Measurements from ENCODE around the gene CABP1.
"Not testable (repeated sequence)": the region's sequence is repeated elsewhere in the genome, so short reads cannot be mapped to it uniquely, and the experiment has no call there.

The CABP1 gene

DNA sequence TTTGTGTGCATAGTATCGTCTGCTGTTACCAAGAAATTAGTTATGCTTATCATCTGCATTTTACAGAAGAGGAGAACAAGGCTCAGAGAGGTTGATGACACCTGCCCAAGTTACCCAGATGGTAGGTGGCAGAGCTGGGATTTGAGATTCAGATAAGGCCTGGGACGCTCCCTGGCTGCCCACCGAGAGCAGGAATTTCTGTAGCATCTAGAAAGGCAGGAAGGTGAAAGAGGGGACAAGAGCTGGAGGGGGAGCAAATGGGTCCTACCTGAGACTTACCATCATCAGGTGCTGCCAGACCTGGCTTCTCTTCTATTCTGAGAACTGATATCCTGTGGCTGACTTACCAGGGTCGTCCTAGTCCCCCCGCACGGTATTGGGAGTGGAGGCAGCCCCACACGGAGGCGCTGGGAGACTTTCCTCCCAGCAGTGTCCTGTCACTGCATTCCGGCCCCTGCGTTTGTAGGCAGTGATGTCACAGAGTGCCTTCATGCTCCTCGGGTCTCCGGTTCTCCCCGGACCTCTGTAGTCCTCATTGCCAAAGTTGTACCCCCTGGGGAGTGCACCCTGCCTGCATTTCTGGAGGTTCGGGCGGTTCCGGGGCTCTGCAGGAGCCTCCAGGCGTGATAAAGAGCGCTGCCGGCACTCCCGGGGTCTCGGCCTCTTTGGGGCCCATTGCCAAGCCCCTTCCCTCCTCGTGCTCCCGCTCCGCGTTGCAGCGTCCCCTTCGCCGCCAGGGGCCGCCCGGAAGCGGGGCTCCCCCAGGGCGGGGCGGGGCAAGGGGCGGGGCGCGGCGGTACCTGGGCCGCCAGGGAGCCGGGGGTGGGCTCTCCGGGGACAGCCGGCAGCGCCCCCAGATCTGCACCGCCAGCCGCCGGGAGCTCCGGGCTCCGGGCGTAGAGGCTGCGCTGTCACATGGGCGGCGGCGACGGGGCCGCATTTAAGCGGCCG is at the start of gene CABP1:
Gene CABP1 (plus strand): TSS at position 856 of the 951 bp plus-strand sequence. CDS start 60 bp downstream, at position 916.
- DNase-seq: peak; percentile 69

DNA sequence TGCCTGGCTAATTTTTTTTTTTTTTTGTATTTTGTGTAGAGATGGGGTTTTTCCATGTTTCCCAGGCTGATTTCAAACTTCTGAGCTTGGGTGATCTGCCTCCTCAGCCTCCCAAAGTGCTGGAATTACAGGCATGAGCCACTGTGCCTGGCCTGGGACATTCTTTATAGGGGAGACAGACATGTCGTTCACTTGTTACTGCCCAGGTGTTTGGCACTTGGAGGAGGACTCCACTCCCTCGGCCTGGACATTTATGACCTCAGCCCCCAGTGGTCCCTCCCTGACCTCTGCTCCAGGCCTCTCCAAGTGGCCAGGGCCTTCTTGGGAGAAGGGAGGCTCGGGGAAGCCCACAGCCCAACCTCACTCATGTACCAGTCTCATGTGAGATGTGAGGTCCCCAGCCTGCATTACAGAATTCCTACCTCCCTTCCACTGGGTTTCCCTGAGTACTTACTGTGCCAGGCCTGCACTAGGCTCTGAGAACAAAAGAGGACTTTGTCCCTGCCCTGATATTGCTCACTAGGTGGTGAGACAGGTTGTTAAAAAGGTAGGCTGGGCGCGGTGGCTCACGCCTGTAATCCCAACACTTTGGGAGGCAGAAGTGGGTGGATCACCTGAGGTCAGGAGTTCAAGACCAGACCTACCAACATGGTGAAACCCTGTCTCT is 49.6 kb upstream of the CABP1 start:
- DNase-seq: no peak

DNA sequence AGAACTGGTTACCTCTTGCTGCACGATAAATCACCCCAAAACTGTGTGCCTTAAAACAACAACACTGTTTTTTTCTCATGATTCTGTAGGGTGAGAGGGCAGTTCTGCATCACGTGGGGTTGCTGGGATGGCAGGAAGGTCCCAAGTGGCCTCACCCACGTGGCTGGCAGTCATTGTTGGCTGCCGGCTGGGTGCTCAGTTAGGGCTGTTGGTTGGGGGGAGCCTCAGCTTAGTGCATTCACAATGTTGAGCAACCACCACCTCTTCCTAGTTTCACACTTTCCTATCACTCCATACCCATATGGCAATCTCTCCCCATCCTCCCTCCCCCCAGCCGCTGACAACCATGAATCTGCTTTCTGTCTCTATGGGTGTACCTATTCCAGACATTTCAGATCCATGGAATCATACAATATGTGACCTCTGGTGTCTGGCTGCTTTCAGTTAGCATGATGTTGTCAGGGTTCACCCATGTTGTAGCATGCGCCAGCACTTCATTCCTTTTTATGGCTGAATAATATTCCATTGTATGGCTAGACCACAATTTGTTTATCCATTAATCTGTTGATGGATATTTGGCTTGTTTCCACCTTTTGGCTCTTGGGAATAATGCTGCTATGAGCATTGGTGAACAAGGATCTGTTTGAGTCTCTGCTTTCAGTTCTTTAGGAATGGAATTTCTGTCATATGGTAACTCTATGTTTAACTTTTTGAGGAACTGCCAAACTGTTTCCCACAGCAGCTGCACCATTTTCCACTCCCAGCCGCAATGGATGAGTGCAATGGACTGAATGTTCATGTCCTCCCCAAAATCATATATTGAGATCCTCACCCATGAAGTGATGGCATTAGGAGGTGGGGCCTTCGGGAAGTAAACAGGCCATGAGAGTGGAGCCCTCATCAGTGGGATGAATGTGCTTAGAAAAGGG is 48.0 kb upstream of the CABP1 start:
- no peak for DNase-seq

DNA sequence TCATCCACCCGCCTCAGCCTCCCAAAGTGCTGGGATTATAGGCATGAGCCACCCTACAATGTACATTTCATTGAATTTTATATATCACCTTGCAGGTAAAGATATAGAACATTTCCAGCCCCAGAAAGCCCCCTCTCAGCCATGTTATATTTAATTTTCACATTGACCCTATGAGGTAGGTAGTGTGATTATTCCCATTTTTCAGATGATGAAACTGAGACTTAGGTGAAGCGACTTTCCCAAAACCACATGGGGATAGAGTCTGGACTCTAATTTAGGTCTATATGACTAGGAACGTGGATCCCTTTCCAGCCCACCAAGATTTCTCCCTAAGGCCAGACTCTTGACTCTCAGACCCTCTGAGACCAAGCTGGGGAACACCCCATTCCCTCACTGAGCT is 43.5 kb upstream of the CABP1 start:
- no peak for DNase-seq

DNA sequence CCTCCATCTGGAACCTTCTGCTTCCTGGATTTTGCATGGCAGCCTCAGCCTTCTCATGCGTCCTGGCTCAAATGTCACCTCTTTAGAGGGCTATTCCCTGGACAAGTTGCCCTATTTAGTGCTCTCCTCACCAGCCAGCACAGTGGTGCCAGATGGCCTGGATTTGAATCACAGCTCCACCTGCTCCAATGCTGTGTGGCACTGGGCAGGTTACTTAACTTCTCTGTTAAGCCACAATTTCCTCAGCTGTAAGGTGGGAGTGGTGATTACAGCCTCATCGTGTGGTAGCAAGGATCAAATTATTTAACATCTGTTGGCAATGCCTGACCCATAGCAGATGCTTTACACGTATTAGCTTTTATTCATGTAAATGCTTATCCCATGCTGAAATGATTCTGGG is 42.6 kb upstream of the CABP1 start:
- DNase-seq: no peak

DNA sequence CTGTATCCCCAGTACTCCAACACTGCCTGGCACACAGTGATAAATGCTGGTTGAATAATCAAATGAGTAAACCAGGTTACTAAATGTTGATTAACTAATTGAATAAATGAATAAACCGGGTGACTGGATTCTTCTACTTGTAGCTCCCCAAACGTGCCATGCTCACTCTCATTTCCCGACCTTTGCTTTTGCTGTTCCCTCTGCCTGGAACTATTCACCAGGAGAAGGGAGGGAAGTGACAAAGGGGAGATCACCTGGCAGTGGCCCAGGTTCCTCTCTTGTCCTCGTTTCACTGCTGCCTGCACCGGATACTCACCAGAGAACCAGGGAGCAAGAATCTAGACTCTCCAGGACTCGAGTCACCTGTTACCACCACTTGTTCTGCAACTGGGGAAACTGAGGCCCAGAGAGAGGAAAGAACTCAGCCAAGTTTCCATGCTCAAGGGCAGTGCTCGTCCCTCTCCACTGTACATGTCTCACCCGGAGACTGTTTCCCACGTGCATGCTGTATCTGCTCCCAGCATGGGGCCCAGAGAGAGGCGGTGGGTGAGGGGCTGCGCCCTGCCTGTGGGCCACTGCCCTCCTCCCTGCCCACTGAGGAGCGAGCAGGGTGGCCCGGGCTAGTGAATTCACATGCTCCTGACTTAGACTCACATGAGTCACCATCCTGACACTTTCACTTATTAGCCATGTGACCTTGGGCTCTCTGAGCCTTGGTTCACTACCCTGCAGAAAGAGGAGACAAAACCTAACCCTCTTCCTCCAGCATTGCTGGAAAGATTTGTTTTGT is 41.6 kb upstream of the CABP1 start:
- no peak for DNase-seq

DNA sequence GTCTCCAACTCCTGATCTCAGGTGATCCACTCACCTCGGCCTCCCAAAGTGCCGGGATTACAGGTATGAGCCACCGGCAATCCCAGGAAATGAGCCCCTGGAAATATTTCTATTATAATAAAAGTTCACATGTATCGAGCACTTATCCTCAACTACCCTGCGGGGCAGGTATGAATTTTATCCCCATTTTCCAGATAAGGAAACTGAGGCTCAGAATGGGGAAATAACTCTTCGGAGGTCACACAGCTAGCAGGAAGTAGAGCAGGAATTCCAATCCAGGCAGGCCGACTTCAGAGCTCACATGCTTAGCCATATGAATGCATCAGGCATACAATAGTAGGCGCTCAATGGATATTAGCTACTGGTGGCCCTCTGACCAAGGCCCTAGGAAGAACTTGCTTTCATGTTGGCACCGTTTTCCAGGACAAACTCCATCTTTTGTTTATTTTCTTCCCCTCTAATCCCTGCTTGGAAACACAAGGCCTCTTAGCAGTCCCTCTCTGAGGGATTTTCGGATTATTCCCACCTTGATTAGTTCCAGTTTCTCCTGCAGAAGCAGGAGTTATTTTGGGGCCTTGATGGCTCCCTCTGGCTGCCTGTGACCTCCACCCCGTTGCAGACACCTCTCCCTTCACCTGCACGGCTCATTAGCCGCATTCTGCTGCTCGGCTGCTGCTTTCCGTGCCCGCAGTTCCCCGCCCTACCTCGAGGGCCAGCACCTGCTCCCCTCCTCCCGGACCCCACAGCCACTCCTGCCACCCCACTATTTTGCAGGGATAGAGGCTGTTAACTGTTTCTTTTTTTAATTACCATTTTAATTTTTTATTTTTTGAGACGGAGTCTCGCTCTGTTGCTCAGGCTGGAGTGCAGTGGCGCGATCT is 40.5 kb upstream of the CABP1 start:
- no peak for DNase-seq

DNA sequence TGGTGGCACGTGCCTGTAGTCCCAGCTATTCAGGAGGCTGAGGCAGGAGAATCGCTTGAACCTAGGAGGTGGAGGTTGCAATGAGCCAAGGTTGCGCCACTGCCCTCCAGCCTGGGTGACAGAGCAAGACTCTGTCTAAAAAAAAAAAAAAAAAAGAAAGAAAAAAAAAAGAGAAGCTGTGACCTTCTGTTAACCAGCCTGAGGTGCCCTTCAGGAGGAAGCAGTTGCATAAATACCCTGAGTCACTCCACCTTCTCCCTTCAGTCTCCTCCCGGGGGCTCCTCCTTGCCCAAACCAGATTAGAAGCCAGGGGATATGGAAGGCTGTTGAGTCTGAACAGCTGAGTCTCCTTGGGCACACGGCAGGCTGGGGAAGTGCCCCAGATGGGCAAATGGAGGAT is 38.0 kb upstream of the CABP1 start:
- not testable (repeated sequence) for DNase-seq

DNA sequence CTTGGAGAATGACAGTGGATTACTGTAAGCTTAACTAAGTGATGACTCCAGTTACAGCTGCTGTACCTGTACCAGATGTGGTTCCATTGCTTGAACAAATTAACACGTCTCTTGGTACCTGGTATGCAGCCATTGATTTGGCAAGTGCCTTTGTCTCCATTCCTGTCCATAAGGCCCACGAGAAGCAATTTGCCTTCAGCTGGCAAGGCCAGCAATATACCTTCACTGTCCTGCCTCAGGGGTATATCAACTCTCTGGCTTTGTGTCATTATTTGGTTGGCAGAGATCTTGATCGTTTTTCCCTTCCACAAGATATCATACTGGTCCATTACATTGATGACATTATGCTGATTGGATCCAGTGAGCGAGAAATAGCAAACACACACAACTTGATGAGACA is 29.9 kb upstream of the CABP1 start:
- no peak for DNase-seq

DNA sequence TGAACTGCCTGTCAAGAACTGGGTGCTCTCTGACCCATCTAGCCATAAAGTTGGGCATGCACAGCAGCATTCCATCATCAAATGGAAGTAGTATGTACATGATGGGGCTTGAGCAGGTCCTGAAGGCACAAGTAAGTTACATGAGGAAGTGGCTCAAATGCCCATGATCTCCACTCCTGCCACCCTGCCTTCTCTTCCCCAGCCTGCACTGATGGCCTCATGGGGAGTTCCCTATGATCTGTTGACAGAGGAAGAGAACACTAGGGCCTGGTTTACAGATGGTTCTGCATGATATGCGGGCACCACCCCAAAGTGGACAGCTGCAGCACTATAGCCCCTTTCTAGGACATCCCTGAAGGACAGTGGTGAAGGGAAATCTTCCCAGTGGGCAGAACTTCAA is 28.9 kb upstream of the CABP1 start:
- not testable (repeated sequence) for DNase-seq

DNA sequence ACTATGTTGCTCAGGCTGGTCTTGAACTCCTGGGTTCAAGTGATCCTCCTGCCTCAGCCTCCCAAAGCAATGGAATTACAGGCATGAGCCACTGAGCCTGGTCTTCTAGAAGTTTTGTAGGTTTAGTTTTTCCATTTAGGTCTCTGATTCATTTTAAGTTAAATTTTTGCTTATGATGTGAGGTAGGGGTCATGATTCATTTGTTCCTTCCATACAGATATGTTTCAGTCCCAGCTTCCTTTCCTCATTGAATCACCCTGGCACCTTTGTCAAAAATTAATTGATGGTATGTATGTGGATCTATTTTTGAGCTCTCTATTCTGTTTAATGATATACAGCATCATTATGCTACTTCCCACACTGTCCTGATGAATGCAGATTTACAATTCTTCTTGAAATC is 25.6 kb upstream of the CABP1 start:
- DNase-seq: no peak

DNA sequence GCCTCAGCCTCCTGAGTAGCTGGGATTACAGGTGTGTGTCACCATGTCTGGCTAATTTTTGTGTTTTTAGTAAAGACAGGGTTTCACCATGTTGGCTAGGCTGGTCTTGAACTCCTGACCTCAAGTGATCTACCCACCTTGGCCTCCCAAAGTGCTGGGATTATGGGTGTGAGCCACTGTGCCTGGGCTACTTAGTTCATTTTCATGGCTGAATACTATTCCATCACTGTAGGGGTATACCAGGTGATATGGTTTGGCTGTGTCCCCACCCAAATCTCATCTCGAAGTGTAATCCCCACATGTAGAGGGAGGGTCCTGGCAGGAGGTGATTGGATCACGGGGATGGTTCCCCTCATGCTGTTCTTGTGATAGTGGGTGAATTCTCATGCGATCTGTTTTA is 23.2 kb upstream of the CABP1 start:
- DNase-seq: not testable (repeated sequence)

DNA sequence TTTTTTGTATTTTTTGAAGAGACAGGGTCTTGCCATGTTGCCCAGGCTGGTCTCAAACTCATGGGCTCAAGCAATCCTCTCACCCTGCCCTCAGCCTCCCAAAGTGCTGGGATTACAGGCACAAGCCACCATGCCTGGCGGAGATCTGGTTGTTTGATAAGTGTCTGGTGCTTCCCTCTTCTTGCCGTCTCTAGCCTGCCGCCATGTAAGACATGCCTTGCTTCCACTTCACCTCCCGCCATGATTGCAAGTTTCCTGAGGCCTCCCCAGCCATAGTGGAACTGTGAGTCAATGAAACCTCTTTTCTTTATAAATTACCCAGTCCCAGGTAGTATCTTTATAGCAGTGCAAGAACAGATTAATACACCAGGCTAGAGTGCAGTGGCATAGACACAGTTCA is 22.7 kb upstream of the CABP1 start:
- not testable (repeated sequence) for DNase-seq

DNA sequence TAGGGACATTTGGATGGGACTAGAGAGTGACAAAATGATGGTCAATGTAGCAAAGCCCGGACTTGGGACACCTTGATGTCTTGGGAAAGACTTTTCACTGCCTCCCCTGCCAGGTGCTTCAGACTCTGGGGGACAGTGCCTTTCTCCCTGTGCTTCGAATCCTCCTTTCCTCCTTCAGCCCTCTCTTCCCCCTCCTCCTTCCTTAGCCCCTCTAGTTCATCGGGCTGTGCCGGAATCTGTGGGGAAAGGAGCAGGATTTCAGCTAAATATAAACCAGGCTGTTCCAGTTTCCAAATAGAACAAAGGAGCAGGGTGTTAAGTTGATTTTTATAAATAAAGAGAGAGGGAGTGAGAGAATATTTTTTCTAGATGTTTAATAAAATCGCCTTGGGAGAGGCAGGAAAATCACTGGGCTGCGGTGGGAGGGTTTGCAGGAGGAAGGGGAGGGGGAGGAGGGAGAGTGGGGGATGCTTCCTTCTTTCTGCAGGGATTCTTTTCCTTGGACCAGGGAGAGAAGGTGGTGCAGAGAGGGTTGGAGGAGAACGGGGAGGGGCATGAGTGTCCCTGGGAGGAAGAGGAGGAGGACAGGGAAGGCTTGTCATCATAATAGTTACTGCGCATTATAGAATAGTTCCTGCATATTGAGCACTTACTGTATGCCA is 21.3 kb upstream of the CABP1 start:
- no peak for DNase-seq

DNA sequence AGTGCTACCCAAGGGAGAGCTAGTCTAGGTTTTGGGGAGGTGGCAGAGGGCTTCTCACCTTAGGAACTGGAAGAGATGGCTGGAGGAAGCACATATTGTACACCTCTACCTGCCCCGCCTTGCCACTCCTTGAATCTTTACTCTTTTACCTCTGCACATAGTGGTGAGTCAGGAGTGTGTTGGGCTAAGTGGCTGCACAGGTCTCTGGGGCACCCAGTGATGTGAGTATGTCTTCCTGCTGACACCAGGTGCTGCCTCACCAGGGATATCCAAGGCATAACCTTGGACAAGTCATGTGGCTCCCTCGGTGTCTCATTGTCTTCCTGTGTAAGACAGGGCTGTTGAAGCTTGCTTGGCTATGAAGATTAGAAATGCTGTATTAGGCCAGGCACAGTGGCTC is 19.8 kb upstream of the CABP1 start:
- no peak for DNase-seq

DNA sequence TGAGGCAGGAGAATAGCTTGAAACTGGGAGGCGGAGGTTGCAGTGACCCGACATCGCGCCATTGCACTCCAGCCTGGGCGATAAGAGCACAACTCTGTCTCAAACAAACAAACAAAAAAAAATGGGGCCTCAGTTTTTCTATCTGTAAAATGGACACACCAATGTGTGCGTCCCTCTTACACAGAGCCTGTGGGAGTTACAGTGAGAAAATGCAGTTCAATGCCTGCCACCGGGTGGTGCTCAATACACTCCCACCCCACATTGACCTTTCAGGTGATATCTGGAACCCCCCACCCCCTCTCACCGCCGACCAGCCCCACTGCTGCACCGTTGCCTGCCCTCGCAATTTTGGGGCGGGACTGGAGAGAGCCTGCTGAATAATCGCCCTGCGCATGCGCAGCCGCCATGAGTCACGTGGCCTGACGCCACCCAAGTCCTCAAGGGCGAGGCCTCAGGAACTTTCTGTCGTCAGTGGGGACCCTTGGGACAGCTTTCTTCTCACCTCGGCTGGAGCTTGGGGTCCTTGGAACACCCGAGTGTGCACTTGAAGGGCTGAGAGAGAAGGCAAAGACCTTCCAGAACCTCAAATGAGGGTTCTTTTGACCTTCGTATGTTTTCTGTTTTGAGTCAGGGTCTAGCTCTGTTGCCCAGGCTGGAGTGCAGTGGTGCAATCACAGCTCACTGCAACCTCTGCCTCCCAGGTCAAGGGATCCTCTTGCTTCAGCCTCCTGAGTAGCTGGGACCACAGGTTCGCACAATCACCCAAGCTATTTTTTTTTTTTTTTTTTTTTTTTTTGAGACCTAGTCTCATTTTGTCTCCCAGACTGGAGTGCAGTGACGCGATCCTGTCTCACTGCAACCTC is 14.6 kb upstream of the CABP1 start:
- DNase-seq: no peak

DNA sequence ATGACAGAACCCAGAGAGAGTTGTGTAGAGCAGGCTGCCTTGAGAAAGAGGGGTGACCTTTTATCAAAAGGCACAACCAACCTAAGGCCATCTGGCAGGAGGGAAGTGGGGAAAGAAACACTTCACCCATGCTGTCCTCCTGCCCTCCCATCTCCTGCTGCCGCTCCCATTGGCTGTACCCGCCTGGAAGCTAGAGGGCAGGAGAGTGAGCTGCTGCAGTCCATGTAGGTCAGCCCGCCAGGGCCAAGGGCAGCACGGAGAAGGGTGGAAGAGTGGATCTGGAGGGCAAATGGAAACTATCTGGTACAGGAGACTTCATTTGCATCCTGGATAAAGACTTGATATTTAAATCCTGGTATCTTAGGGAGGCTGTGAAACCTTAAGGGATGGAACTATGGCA is 11.5 kb upstream of the CABP1 start:
- DNase-seq: no peak

DNA sequence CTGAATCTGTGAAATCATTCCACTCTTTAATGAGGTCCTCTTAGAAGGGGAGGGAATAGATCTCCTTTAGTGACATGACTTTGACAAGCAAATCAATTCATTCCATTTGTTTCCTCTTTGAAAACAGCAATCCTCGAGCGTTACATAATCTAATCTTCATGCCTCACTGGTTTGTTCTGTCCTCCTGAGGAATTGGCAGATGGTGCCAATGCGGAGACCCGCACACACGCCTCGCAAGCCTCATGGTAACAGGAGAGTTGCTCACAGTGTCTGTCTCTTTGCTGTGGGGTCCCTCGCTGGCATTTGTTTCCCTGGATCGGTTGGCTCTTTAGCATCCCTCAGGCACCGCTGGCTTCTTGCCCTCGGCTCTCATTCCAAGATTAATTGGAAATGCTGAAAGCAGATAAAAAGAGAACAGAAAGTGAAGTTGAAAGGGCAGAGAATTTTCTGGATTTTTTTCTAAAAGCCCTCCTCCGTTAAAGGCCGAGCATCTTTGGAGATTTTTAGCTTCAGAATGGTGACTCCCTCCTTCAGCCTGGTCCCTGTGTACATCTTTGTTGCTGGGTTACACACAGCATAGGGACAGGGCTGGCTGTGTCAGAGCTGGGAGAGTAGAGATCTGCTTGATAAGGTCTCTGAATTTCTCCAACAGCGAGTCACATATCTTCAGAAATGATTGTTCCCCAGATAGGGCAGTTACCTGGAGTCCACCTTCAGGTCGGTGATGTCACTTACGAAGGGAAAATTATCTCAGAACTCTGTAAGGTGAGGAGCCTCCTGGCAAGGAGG is 10.1 kb upstream of the CABP1 start:
- DNase-seq: no peak

DNA sequence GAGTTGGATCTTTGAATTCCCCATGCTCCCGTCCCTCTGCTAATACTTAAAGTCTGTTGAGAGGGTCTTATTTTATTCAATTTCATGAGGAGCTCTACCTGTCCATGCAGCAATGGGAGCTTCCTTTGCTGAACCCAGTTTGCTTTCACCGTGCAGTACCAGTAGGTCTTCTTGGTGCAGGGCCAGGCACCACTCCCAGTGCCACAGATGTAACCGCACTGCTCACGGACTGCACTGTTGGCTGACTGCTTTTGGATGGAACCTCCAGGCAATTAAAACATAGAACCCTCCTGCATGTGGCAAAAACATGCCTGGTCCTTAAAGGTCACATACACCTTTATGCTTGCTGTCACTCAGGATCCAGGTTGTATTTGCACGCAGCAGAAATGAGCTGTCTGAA is 9.3 kb upstream of the CABP1 start:
- DNase-seq: no peak
